ENCODE measurements around the gene ATF2. TPM values are rescaled to one million over a fixed set of nuclear protein-coding genes. Genes with fewer than 3 reads are reported as not detected.

The ATF2 gene
- 10 to 100 TPM; 36.5 to 48.6 (median 43.5) TPM for total RNA-seq

GRCh38 chr2:175167792-175168563 is at the start of gene ATF2:
Gene ATF2 (minus strand): TSS chr2:175168203. CDS start chr2:175136443, 31,760 bp downstream.
- peak within 1 kb of the TSS; percentile 94 to 99 (median 96) for H3K27ac ChIP-seq (replicated peaks in 1 of 4)
- WGBS: under 1% methylated on average over 45 of the region's 56 CpGs
- TF ChIP-seq POLR2AphosphoS5 (IDR thresholded peaks at IDR 0.05) (peak; percentile 88 to 89), CTCF (IDR thresholded peaks at IDR 0.05) (peak in 1 of 3 experiments; percentile 15), EP300 (IDR thresholded peaks at IDR 0.05) (no peak), POLR2A (IDR thresholded peaks at IDR 0.05; ENCODE audit: low read depth) (peak; percentile 24)
- peak; percentile 100 for DNase-seq (ENCODE audit: extremely low spot score)
- intact Hi-C loops (cut with DNase I): no loop called here
- H3K36me3 ChIP-seq: peaks cover 0 to 7% (median 3%) of the 10 kb centered on the region in 4 donors
- no peaks in the 10 kb centered on the region for H3K9me3 ChIP-seq
- peak within 1 kb of the TSS; percentile 92 to 99 (median 94) for H3K4me3 ChIP-seq
- H3K27me3 ChIP-seq: no peaks in the 10 kb centered on the region
- peaks cover 13 to 31% (median 27%) of the 10 kb centered on the region in 4 donors for H3K4me1 ChIP-seq

GRCh38 chr2:175207741-175208438 is 39.9 kb upstream of the ATF2 start:
- 82% methylated on average over 6 of the region's 6 CpGs for WGBS
- Histone ChIP-seq H3K4me1 (no peaks in the 10 kb centered on the region), H3K27ac (replicated peaks in 1 of 4) (no peak overlapping the region), H3K4me3 (no peak overlapping the region), H3K9me3 (no peaks in the 10 kb centered on the region), H3K36me3 (no peaks in the 10 kb centered on the region), H3K27me3 (peaks cover 0 to 4% (median 0%) of the 10 kb centered on the region in 4 donors)
- DNase-seq (ENCODE audit: extremely low spot score): no peak
- intact Hi-C loops (cut with DNase I): no loop called here
- TF ChIP-seq POLR2AphosphoS5 (IDR thresholded peaks at IDR 0.05) (no peak), POLR2A (IDR thresholded peaks at IDR 0.05; ENCODE audit: low read depth) (no peak), CTCF (IDR thresholded peaks at IDR 0.05) (no peak), EP300 (IDR thresholded peaks at IDR 0.05) (no peak)

GRCh38 chr2:175206866-175207265 is 38.9 kb upstream of the ATF2 start:
- Histone ChIP-seq H3K4me1 (no peaks in the 10 kb centered on the region), H3K27me3 (peaks cover 0 to 4% (median 0%) of the 10 kb centered on the region in 4 donors), H3K27ac (replicated peaks in 1 of 4) (no peak overlapping the region), H3K9me3 (no peaks in the 10 kb centered on the region), H3K4me3 (no peak overlapping the region), H3K36me3 (no peaks in the 10 kb centered on the region)
- 59% methylated on average over 3 of the region's 3 CpGs for WGBS
- DNase-seq (ENCODE audit: extremely low spot score): no peak
- intact Hi-C loops (cut with DNase I): no loop called here
- TF ChIP-seq EP300 (IDR thresholded peaks at IDR 0.05) (no peak), CTCF (IDR thresholded peaks at IDR 0.05) (no peak), POLR2A (IDR thresholded peaks at IDR 0.05; ENCODE audit: low read depth) (no peak), POLR2AphosphoS5 (IDR thresholded peaks at IDR 0.05) (no peak)

- DNase-seq (ENCODE audit: extremely low spot score): no peak
- Histone ChIP-seq H3K4me1 (no peaks in the 10 kb centered on the region), H3K27me3 (peaks cover 0 to 4% (median 0%) of the 10 kb centered on the region in 4 donors), H3K9me3 (no peaks in the 10 kb centered on the region), H3K4me3 (no peak overlapping the region), H3K27ac (replicated peaks in 1 of 4) (no peak overlapping the region), H3K36me3 (no peaks in the 10 kb centered on the region)
- no peak for TF ChIP-seq EP300 (IDR thresholded peaks at IDR 0.05)
- no peak for TF ChIP-seq POLR2AphosphoS5 (IDR thresholded peaks at IDR 0.05)
- no peak for TF ChIP-seq POLR2A (IDR thresholded peaks at IDR 0.05; ENCODE audit: low read depth)
- no peak for TF ChIP-seq CTCF (IDR thresholded peaks at IDR 0.05)
- 83% methylated on average over 3 of the region's 3 CpGs for WGBS
- intact Hi-C loops (cut with DNase I): no loop called here
These were observed 37.5 kb upstream of the ATF2 start for GRCh38 chr2:175205523-175205922.
